Transverse colon (tissue), 3 donors: ENCODE measurements around the gene CHST11.

ENCODE experiments used
- EP300 ChIP-seq: sonication (generic); formaldehyde crosslinking; IDR thresholded peaks from one replicate; pipeline ENCODE4 v1.6.1; 2017; ENCODE audit warnings: antibody characterized with exemption, low read depth
- POLR2A ChIP-seq: fragments of 450-650 bp; IDR thresholded peaks from one replicate; pipeline ENCODE4 v1.6.1; 2016; ENCODE audit warnings: antibody characterized with exemption, mild to moderate bottlenecking, moderate library complexity
- POLR2AphosphoS5 ChIP-seq, 3 donors: sonication (generic); formaldehyde crosslinking; IDR thresholded peaks; one replicate each; pipeline ENCODE4 v1.6.1; 2016; ENCODE audit warnings: antibody characterized with exemption in 3 of 3

- no peak for TF ChIP-seq POLR2A
- no peak for TF ChIP-seq EP300
- no peak for TF ChIP-seq POLR2AphosphoS5 (IDR thresholded peaks at IDR 0.05)
Observed at GRCh38 chr12:104782296-104782695, 325.5 kb downstream of the CHST11 start.
